GM21360 (cell line): ENCODE measurements around the gene PHLDB2.

ENCODE experiments used
- ATAC-seq: cut with Tn5 transposase; IDR thresholded peaks from one replicate; pipeline ENCODE4 v1.9.1; 2021; ENCODE audit warnings: mild to moderate bottlenecking, moderate library complexity; ENCODE audit not compliant: unreplicated experiment

The PHLDB2 gene

DNA sequence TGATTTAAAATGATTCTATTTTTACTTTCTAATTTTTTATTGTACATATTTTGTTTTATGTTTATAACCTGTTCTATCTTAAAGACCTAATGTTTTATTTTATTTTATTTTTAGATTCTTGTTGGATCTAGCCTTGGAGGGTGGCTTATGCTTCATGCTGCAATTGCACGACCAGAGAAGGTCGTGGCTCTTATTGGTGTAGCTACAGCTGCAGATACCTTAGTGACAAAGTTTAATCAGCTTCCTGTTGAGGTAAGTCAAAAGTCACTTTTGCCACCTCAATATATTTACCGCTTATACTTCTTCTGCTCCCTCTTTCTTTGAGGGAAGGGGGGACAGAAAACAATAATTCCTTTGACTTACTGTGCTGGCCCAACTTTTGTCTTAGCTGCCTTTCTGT lies 127.7 kb downstream of the PHLDB2 start:
- no peak for ATAC-seq

DNA sequence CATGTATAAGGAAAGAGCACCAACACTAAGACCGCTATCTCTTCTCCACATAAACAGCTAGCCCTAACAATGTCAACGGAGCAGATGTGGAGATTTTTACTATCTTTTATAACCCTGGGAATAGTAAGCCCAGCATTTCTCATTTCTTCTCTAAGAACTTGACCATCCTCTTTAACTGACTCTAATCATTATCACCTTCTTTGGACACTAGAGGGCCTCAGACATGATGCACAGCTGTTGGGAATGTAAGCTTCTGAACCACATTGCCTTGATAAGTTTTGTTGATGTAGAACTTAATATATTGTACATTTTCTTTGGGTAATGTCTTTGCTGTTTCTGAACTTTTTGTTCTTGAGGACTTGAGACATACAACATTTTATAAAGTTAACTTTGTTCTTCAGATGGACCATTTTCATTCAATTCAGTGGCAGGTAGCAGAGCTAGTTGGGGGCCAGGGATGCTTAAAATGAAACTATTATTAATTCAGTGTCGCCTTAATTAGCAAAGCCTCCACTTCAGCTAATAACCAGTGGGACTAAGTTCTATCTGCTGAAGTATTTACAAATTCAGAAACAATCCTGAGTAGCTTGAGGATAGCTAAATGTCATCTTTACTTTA lies 130.1 kb downstream of the PHLDB2 start:
- peak; percentile 83 for ATAC-seq

DNA sequence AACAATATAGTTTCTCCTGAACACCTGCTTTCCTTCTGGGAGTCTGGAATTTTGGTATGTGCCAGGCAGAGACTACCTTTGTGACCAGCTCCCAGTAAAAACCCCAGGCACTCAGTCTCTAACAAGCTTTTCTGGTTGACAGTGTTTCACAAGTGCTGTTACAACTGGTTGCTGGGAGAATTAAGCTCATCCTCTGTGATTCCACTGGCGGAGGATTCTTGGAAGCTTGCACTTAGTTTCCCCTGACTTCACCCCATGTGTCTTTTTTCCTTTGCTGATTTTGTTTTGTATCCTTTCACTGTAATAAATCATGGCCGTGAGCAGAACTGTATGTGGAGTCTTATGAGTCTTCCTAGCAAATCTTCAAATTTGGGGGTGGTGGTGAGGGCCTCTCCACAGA lies 134.0 kb downstream of the PHLDB2 start:
- ATAC-seq, result no peak

DNA sequence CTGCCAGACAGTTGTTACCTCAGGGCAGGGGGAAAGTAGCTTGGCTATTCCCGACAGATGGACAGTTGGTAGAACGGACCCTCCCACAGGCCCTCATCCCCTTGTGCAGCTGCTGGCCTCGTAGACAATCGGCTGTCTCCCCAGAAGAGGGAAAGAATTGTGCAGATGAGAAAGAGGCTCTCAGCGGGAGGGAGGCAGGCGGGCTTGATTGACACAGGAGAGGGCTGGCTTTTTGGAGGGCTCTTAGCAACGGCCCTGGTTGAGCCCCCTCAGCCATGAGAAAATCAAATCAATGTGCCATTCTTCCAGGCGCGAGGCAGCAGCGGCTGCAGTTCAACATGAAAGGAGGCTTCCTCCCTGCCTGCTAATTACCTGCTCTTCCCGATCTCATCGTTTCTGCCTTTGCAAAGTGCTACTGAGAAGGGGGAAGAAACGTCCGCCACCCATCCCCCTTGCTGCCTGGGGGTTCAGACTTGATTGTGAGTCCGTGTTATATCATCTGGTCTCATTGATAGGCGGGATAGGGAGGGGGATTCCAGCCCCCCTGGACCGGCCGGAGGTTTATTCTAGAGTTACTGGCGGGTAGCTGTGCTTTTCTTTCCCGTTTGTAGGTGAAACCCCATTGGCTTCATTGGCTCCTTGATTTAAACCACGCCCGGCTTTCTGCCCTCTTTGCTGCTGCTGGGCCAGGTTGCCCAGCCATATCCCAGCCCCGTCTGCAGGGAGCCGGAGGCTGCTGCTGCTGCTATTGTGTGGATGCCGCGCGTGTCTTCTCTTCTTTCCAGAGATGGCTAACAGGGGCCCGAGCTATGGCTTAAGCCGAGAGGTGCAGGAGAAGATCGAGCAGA lies 139.8 kb downstream of the PHLDB2 start, which contains the start of gene TAGLN3:
Gene TAGLN3, plus strand, starts transcription at position 287 of the 848 bp plus-strand sequence. Its CDS starts 501 bp downstream, at position 788.
- ATAC-seq, result no peak

DNA sequence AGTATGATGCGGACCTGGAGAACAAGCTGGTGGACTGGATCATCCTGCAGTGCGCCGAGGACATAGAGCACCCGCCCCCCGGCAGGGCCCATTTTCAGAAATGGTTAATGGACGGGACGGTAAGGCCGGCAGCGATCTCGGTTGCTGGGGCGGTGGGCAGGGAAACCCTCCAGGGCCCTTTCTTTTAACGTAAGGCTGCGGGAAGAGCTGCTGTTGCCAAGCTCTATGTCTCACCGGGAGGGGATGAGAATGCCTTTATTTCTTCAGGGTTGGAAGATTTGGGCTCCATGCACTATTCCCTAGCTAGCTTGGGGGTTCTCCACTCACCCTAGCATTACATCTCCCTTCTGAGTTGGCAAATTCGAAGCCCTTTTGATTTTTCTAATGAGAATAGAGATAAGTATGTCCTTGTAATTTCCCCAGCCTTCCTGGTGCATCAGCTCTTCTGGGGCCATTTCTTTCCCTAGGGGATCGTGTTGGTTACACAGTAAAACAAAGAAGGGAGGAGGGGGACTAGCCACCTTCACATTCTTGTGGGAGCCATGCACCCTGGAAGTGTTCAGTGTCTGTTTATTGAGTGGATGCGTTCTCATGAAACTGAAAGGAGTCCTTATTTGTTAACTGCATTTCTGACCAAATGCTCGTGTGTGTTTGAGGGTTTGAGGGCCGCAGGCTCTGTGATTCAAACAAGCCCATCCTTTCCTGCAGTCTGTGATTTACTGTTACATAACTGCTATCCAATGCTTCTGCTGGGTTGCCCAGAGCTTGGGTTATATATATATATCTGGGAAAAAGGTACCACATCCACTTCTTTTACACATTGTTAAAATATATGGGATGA lies 140.6 kb downstream of the PHLDB2 start:
- no peak for ATAC-seq

DNA sequence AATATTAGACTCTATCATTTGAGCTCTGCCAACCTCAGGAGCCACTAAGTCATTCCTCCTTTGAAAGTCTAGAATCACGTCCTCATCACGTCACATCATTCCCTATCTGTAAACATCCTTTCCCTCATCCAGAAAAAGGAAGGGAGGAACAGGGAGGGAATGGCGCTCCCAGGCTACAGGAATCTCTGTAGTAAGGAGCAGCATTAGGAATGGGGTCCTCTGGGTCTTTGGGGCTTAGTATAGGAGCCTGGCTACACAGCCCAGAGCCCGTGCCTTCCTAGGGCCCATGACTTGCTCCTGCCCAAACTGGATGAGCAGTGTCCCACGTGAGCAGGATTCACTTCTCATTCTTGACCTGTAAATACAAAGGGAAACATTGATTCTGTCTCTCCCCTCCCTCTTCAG lies 141.3 kb downstream of the PHLDB2 start:
- ATAC-seq, result no peak

DNA sequence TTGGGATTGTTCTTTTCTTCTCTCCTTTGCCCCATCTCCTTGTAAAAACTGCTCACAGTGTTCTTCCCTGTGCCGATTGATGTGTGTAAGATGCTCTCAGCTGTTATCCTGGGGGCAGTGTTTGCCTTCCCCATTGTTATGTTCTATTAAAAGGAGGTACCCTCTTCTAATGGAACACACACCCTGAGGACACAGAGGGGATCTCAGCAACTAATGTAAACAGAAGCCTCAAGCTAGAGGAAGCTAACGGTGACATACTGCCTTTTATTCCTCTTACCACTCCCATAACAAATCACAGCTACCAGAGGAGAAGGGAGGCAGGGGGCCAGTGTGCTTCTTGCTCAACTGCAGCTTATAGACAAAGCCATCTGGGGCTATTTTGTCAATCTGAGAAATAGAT lies 141.9 kb downstream of the PHLDB2 start:
- no peak for ATAC-seq

DNA sequence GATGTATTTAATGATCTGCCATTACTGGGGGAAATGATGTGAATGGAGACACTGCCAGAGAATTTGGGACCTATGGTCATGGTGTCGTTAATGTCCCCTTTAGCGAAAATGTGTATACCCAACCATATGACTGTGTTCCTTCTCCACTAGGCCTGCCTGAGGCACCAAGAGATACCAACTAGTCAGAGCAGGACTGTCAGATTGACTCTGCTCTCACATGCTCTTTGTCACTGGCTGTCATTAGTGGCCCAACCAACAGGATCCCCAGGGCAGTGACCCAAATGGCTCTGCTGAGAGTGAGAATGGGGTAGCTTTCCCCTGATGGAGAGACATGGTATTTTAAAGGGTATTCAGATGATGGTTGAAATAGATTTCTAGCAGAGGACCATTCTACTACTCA lies 142.5 kb downstream of the PHLDB2 start:
- no peak for ATAC-seq

DNA sequence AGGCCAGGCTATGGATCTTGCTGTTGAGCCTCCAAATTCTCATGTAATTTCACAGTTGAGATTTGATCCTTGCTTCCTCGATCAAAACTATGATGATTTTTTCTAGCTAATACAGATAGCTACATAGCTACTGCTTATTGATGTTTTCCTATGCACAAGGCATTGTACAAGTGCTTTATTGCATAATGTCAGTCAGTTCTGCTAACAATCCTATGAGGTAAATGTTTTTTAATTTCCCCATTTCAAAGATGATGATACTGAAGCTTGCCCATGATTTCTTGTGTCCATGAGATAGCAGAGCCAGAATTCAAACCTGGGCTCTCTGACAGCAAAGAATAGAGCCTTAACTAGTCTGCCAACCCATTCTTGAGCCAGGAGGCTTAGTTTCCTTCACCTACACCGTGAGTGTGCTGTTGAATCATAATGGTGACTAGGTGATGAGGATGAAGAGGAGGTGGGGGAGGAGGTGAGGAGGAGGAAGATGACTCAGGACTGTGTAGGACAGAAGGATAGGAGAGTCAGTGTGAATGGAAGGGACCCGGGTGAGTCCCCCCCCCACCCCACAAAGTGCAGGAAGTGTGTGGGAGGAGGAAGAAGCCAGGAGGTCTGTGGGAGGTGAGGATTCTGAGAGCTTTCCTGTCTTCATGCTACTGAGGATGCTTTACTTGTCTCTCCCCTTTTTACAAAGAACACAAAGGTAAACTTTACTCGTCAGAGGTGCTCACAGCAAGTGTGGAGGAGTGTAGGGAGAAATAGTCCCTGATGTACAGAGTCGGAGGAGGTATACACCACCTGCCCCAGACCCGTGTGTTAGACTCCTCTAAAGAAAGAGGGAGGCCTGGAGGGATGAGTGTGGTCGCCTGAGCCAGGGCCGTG lies 143.3 kb downstream of the PHLDB2 start:
- ATAC-seq, result no peak

DNA sequence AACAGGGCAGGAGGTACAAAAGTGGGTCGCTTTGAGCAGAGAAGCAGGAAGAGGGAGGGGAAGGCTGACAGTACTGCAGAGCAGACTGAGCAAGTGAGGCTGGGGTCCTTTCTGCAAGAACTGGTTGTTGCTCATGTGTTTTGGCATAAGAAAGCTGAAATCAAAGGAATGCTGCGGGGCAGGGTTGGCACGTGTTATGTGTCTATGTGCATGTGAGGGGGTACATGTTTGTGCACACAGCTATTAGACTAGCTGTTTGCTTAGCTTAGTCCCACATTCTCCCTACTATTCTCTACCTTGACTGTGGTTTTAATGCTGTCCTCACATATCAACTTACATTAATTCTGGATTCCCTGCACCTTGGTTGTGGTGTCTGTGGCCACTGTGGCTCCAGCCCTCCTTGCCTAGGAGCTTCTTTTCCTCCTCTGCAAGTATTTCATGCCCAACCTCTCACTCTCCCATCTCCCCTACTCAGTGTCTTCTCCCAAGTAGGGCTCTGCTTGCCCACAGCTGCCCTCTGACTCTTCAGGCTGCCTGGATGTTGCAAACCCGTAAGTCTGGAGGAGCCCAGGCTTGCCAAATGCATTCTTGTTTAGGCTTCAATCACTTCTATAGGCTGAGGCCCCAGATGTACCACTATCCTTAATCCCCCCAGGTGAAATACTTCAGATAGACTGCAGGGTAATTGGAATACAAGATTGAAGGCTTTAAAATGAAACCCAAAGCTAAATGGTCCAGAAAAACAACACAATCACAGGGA lies 144.4 kb downstream of the PHLDB2 start:
- ATAC-seq, result no peak

DNA sequence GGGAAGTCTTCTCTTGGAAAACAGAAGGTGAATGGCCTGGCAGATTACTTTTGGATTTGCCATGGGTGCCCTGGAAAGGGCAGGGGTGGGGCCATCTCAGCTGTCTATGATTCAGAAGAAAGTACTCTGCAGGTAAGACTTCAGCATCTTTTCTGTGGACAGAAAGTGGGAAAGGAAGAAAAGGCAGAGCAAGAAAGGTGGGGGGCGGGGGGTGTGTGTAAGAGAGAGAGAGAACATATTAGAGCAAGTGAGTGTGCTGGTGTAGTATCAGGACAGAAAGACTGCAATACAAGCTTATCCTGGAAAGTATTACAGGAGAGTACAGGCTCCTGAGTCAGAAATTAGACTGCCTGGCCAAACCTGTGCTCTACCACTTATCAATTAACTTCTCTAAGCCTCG lies 145.1 kb downstream of the PHLDB2 start:
- no peak for ATAC-seq

DNA sequence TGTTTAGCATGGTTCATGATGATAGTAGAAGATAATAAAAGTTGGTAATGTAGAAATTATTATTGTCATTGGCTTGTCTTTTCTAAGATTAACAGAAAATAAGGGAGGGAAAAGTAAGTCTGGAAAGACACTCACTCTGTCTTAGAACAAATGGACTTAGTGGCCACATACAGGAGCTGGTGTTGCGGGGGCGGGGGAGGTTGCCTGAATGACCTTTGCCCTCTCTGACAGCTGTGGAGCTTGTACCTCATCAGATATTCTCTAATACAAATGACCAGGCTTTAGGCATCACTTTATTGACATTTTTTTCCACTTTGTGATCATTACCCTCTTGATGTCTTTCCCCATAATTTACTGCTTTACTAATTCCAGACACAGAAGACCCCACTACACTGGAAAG lies 145.6 kb downstream of the PHLDB2 start:
- ATAC-seq, result no peak

DNA sequence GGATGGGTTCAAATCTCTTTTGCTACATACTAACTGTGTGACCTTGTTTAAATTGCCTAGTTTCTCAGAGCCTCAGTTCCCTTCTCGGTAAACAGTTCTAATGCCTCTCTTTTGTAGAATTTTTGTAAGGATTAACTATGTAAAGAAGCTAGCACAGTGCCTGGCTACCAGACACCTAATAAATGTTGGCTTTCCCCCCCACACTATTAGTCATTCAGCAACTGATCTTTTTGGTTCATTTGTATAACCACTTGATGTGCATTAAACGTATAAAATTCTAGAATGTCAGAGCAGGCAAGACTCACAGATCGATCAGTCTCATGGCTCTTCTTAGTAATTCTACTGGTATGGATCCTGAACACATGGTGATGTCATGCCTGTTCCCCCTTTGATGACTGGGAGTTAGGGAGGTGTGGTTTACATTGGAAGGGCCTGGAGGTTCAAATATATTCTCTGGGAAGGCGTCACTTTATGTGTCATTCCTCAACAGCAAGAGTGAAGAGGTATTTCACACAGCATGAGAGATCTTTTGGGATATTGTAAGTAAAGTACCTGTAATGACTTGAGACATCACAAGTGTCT lies 146.1 kb downstream of the PHLDB2 start:
- no peak for ATAC-seq

DNA sequence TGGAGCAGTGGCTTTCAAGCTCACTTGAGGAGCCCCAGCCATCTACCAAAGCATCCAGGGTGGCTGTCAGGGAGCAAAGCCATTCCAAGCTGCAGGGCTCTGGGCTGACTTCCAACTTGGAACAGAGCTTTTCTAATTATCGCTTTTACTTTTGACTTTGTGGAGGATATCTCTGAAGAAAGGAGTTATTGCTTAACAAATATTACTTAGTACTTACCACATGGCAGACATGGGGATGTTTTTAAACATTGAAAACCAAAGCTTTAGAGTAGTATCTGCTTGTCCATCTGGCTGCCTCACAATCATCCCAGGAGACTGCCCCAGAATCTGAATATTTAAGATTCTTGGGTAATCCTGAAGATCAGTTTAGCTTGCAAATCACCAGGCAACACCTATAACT lies 148.6 kb downstream of the PHLDB2 start:
- ATAC-seq, result no peak

DNA sequence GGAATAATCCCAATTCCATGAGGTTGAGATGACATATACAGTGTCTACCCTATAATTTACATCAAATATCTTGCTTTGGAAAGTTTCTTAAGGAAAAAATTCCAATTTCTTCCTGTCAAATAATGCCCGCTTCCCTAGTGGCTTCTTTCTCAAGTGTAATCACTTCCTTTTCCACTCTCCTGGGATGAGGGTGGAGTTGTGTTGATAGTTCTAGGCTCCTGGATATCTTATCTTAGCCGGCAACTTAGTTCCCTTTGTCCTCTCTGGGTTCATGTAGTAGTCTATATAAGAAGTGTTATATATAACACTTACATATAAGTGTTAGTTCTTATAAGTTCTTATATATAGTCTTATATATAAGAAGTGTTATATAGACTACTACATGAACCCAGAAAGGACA lies 150.6 kb downstream of the PHLDB2 start:
- no peak for ATAC-seq

DNA sequence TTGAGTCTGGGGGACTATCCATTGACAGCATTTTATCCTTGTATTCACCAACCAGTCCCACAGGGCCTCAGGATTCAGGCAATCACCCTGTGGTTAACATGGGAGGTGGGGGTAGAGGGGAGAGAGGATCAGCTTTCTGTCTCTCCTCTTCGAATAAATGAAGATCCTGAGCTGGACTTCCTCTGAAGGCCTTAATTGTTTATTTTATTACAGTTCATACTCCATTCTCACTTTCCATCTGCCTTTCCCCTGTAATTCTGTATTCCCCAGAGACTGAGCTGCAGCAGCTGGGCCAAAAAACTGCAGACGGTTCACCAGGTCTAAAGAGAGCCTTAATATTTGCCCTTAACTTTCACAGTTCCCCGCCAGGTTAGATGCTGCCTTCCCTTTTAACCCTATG lies 151.6 kb downstream of the PHLDB2 start:
- ATAC-seq, result no peak

DNA sequence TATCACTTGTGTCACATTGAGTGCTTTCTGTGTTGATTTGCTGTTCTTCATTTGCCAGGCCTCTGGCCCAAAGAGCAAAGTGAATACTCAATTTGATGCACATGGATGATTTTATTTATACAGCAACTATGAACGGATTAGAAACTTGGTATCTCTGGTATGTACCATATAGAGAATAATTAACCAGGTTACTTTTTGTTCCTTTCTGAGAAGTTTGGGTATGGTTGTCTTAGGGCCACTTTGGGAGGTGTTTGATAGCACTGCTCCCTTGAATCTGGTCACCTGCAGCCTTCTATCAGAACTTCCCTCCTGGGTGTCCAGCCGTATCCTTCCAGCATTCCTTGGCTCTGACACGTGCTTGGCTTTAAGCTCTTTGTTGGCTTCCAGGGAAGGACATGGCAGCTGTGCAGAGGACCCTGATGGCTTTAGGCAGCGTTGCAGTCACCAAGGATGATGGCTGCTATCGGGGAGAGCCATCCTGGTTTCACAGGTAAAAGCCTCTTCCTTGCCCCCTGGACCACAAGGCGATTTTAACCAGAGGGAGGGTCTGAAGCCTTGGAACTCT lies 152.4 kb downstream of the PHLDB2 start:
- no peak for ATAC-seq

DNA sequence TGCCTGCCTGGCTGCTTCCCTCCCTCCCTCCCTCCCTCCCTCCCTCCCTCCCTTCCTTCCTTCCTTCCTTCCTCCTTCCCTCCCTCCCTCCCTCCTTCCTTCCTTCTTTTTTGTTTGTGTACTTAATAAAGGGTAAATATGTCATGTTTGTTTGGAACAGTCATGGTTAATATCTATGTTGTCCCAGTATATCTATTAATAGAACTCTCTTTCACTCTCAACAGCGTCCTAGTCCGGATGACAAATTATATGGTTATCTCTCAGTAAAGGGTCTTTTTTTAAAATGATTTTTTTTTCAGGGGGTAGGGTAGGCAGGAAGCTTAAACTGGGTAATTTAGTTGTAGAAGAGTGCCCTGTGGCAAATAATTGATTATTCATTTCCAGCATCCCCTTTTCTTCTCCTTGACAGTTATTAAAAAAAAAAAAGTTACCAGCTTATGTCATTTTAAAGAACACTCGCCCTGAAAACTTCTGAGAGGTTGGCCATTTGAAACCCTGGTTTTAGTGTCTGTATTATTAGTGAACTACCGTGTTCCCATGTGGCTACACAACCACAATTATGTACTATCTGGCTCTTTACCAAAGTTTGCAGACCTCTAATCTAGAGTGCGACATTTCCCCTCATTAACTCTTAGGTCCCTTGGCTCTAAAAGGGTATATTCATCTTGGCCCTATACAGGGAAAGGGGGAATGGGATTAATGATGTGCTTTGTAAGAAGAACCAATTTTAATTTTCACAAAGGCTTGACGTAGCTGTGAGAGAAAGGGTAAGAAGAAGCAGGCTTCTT lies 153.3 kb downstream of the PHLDB2 start:
- ATAC-seq, result no peak
